Neuronal stem cell (in vitro differentiated cells): ENCODE results near the gene SLC41A3.

ENCODE experiments used
- DNase-seq: peaks from one replicate; pipeline ENCODE4 v3.0.0-alpha.2; 2013; ENCODE audit warnings: low spot score
- H2AFZ ChIP-seq: one replicate; pipeline ENCODE4 v1.6.1; 2013; ENCODE audit warnings: mild to moderate bottlenecking, low read length, inconsistent platforms
- H2AK5ac ChIP-seq: 2 replicates; pipeline ENCODE4 v1.6.1; 2013; ENCODE audit warnings: low read depth, mild to moderate bottlenecking, inconsistent platforms, low read length, moderate library complexity, mixed read lengths
- H2BK120ac ChIP-seq: 2 replicates; pipeline ENCODE4 v1.6.1; 2013; ENCODE audit warnings: low read depth, mild to moderate bottlenecking, inconsistent platforms, low read length, moderate library complexity, mixed read lengths
- H2BK12ac ChIP-seq: one replicate; pipeline ENCODE4 v1.6.1; 2013; ENCODE audit warnings: low read length, inconsistent platforms
- H2BK15ac ChIP-seq: 2 replicates; pipeline ENCODE4 v1.6.1; 2013; ENCODE audit warnings: mild to moderate bottlenecking, low read length, inconsistent platforms, mixed read lengths
- H2BK5ac ChIP-seq: one replicate; pipeline ENCODE4 v1.6.1; 2013; ENCODE audit warnings: inconsistent platforms, mild to moderate bottlenecking, low read length, moderate library complexity
- H3K14ac ChIP-seq: one replicate; pipeline ENCODE4 v1.6.1; 2013; ENCODE audit warnings: low read length, inconsistent platforms
- H3K18ac ChIP-seq: 2 replicates; pipeline ENCODE4 v1.6.1; 2013; ENCODE audit warnings: low read length, inconsistent platforms
- H3K23ac ChIP-seq: 2 replicates; pipeline ENCODE4 v1.6.1; 2013; ENCODE audit warnings: low read depth, mild to moderate bottlenecking, mixed read lengths, low read length, inconsistent platforms; ENCODE audit not compliant: poor library complexity
- H3K27ac ChIP-seq: replicated peaks from 3 replicates; pipeline ENCODE4 v1.5.1; 2013; ENCODE audit warnings: low read length, inconsistent platforms
- H3K27me3 ChIP-seq, 3 experiments: 2 replicates each; pipeline ENCODE4 v1.6.1; 2013; ENCODE audit warnings: low read length in 3 of 3, mild to moderate bottlenecking in 2 of 3, inconsistent platforms in 1 of 3, low read depth in 1 of 3, mixed read lengths in 1 of 3, moderate library complexity in 1 of 3; ENCODE audit not compliant: control insufficient read depth in 3 of 3, insufficient read depth in 3 of 3
- H3K36me3 ChIP-seq, 2 donors: replicated peaks in 1 of 2; 2 replicates each; pipeline ENCODE4 v1.6.1; 2013; ENCODE audit warnings: low read length in 2 of 2; ENCODE audit not compliant: control insufficient read depth in 2 of 2, insufficient read depth in 2 of 2
- H3K4ac ChIP-seq: 2 replicates; pipeline ENCODE4 v1.6.1; 2013; ENCODE audit warnings: inconsistent platforms, mild to moderate bottlenecking, low read length, moderate library complexity
- H3K4me1 ChIP-seq, 2 donors: 1 replicate in 1 of 2; 2 replicates in 1 of 2; pipeline ENCODE4 v1.6.1; 2013; ENCODE audit warnings: low read length in 2 of 2, low read depth in 1 of 2; ENCODE audit not compliant: control insufficient read depth in 2 of 2, insufficient read depth in 1 of 2
- H3K4me2 ChIP-seq: one replicate; pipeline ENCODE4 v1.6.1; 2013; ENCODE audit warnings: mild to moderate bottlenecking, low read length, inconsistent platforms; ENCODE audit not compliant: insufficient read depth, poor library complexity, severe bottlenecking
- H3K4me3 ChIP-seq, 2 donors: 2 replicates each; pipeline ENCODE4 v1.5.1; 2013; ENCODE audit warnings: low read length in 2 of 2, mild to moderate bottlenecking in 2 of 2, inconsistent platforms in 1 of 2, moderate library complexity in 1 of 2
- H3K79me1 ChIP-seq: one replicate; pipeline ENCODE4 v1.6.1; 2013; ENCODE audit warnings: low read depth, mild to moderate bottlenecking, inconsistent platforms, low read length, moderate library complexity
- H3K9ac ChIP-seq: one replicate; pipeline ENCODE4 v1.6.1; 2013; ENCODE audit warnings: mild to moderate bottlenecking, low read depth, low read length, inconsistent platforms; ENCODE audit not compliant: poor library complexity
- H3K9me3 ChIP-seq, 2 donors: replicated peaks in 1 of 2; 2 replicates each; pipeline versions ENCODE3 to v1.6.1; 2013; ENCODE audit warnings: low read length in 2 of 2, mild to moderate bottlenecking in 2 of 2, inconsistent platforms in 1 of 2, low read depth in 1 of 2, mixed read lengths in 1 of 2, moderate library complexity in 1 of 2; ENCODE audit not compliant: control insufficient read depth in 2 of 2, insufficient read depth in 1 of 2
- H4K8ac ChIP-seq: one replicate; pipeline ENCODE4 v1.6.1; 2013; ENCODE audit warnings: low read depth, mild to moderate bottlenecking, inconsistent platforms, low read length, moderate library complexity
- H4K91ac ChIP-seq: one replicate; pipeline ENCODE4 v1.6.1; 2013; ENCODE audit warnings: low read length, low read depth, mild to moderate bottlenecking, inconsistent platforms; ENCODE audit not compliant: poor library complexity
- WGBS, 2 donors: extraction: QIAGEN DNeasy Blood & Tissue Kit; methylation state at CpG; one replicate each; pipeline ENCODE4 v1.1.7; 2013; ENCODE audit warnings: missing lambda C conversion rate in 2 of 2, mixed read lengths in 1 of 2; ENCODE audit not compliant: insufficient read length in 2 of 2, insufficient replicate concordance in 1 of 2; ENCODE audit errors: extremely low coverage in 2 of 2; 5-methylcytosine and 5-hydroxymethylcytosine counted together

The SLC41A3 gene

GRCh38 chr3:126105691-126106187, 21.8 kb upstream of the SLC41A3 start:
- H3K4me1 ChIP-seq, result peaks cover 5 to 15% of the 10 kb centered on the region in 2 donors
- H3K4me3 ChIP-seq, result no peak overlapping the region
- no peak overlapping the region for H3K9ac ChIP-seq
- no peak overlapping the region for H2BK15ac ChIP-seq
- no peak overlapping the region for H3K23ac ChIP-seq
- H2BK12ac ChIP-seq, result no peak overlapping the region
- no peak overlapping the region for H2AK5ac ChIP-seq
- no peak overlapping the region for H3K4ac ChIP-seq
- no CpG with 5 or more reads among the region's 16 CpGs for WGBS, 2 donors
- H3K27ac ChIP-seq, result no peak overlapping the region
- H4K91ac ChIP-seq, result no peak overlapping the region
- no peaks in the 10 kb centered on the region for H3K79me1 ChIP-seq
- no peak overlapping the region for H3K18ac ChIP-seq
- H2AFZ ChIP-seq, result no peak overlapping the region
- H2BK120ac ChIP-seq, result no peak overlapping the region
- DNase-seq, result no peak
- H4K8ac ChIP-seq, result no peak overlapping the region
- no peaks in the 10 kb centered on the region for H3K9me3 ChIP-seq
- no peak overlapping the region for H2BK5ac ChIP-seq
- no peak overlapping the region for H3K14ac ChIP-seq
- H3K27me3 ChIP-seq, result peaks cover 0 to 26% (median 0%) of the 10 kb centered on the region in 3 experiments
- no peak overlapping the region for H3K4me2 ChIP-seq
- H3K36me3 ChIP-seq, result no peaks in the 10 kb centered on the region

GRCh38 chr3:126104742-126105605, 21.1 kb upstream of the SLC41A3 start:
- Histone ChIP-seq H3K27ac (no peak overlapping the region), H3K9ac (no peak overlapping the region), H4K91ac (no peak overlapping the region), H3K4me1 (peaks cover 2 to 15% of the 10 kb centered on the region in 2 donors), H3K36me3 (no peaks in the 10 kb centered on the region), H3K14ac (no peak overlapping the region), H3K18ac (peak overlapping the region; percentile 53), H2BK15ac (peak overlapping the region; percentile 19), H4K8ac (no peak overlapping the region), H3K79me1 (no peaks in the 10 kb centered on the region), H2AK5ac (no peak overlapping the region), H2BK12ac (peak overlapping the region; percentile 35), H3K4me3 (no peak overlapping the region), H2AFZ (no peak overlapping the region), H3K9me3 (no peaks in the 10 kb centered on the region), H3K23ac (no peak overlapping the region), H3K4me2 (no peak overlapping the region), H3K27me3 (peaks cover 0 to 19% (median 0%) of the 10 kb centered on the region in 3 experiments), H3K4ac (no peak overlapping the region), H2BK5ac (no peak overlapping the region), H2BK120ac (no peak overlapping the region)
- DNase-seq, result no peak
- no CpG with 5 or more reads among the region's 15 CpGs for WGBS, 2 donors

GRCh38 chr3:126104028-126104635, 20.2 kb upstream of the SLC41A3 start:
- WGBS, 2 donors, result no CpG with 5 or more reads among the region's 7 CpGs
- Histone ChIP-seq H3K27ac (no peak overlapping the region), H3K23ac (no peak overlapping the region), H3K4ac (no peak overlapping the region), H2BK12ac (no peak overlapping the region), H3K14ac (no peak overlapping the region), H2AK5ac (peak overlapping the region; percentile 47), H3K18ac (peak overlapping the region; percentile 81), H3K9me3 (no peaks in the 10 kb centered on the region), H3K27me3 (peaks cover 0 to 15% (median 0%) of the 10 kb centered on the region in 3 experiments), H2BK5ac (peak overlapping the region; percentile 33), H3K79me1 (no peaks in the 10 kb centered on the region), H3K4me1 (peaks cover 2 to 15% of the 10 kb centered on the region in 2 donors), H3K4me3 (no peak overlapping the region), H2BK120ac (no peak overlapping the region), H3K36me3 (no peaks in the 10 kb centered on the region), H4K91ac (peak overlapping the region; percentile 49), H2AFZ (no peak overlapping the region), H3K4me2 (no peak overlapping the region), H2BK15ac (peak overlapping the region; percentile 19), H3K9ac (no peak overlapping the region), H4K8ac (no peak overlapping the region)
- no peak for DNase-seq
